ENCODE data around the gene NEK4.

The NEK4 gene

GRCh38 chr3:52770496-52771333 is at the start of gene NEK4:
Gene NEK4 (minus strand): TSS chr3:52770940. CDS start chr3:52770746, 194 bp downstream.
- DNase-seq (ENCODE audit: low read depth in 4 of 4, low spot score in 1 of 4) = peak; percentile 63 to 85 (median 76)

DNA sequence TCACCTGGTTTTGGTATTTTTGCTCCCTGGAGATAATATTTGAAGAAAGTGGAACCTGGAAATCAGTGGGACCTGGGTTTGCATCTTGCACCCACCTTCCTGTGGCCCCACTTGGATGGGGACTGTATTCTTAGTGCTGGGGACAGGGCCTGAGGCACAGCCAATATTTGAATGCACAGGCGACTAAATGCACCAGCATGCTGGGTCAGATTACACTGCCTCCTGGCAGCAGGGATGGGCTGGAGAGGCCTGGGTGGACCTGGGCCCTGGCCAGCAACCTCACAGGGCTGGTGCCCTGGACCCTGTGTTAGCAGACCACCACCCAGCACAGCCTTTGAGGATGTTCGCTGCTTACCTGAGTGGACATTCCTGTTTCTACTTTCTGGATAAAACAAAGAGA is 49.2 kb upstream of the NEK4 start:
- DNase-seq (ENCODE audit: low read depth in 4 of 4, low spot score in 1 of 4) = no peak

GRCh38 chr3:52817860-52818259 is 47.1 kb upstream of the NEK4 start:
- no peak for DNase-seq (ENCODE audit: low read depth in 4 of 4, low spot score in 1 of 4)

DNA sequence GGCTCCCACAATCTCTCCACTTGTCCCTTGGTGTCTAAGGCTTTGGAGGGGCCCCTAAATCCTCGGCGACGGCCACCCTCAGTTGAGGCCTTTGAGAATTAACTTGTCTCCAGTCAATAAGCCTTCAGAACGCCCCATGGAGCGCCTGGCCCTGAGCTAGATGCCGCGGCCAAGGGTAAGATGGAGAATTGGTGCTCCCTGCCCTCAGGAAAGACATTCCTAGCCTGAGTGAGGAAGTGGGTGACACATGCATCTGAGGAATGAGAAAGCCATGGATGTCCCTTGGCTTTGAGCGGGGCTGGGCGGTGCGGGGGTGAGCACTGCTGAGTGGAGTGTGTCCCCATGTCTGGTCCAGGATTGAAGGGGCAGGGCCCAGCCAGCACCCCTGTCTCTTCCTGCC is 46.5 kb upstream of the NEK4 start:
- DNase-seq (ENCODE audit: low read depth in 4 of 4, low spot score in 1 of 4) = no peak

DNA sequence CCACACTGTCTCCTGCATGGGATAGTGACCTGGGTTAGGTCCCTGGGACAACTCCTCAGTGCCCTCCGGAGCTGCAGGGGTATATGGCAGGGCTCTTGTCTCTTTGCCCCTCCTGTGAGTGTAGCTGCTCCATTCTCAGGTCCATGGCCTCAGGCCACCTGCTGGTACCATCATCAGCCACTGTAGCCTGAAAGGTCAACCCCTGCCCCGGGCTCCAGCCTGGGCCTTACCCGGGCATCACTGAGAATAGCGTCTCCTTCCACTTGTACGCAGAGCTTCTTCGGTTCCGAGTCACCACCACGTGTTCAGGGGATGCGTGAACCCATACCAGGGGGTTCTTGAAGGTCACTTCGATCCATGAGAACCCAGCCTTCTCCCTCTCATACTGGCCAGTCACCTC is 45.9 kb upstream of the NEK4 start:
- DNase-seq (ENCODE audit: low read depth in 4 of 4, low spot score in 1 of 4) = no peak

DNA sequence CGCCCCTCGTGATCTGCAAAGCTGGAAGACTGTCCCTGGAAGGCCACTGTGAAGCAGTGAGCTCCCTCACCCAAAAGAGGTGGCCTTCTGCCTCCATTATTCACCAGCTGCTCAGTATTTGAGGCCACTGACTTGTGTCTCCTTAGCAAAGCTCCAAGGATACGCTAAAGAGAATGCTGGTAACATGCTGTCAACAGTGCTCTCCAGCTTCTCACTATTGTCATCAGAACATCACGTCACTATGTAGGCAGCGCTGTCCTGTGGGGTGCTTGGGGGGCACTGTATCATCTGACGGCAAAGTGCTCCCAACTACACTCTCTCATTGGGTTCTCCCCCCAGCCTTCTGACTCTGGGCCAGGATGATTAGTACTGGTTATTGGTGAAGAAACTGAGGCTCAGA is 45.5 kb upstream of the NEK4 start:
- no peak for DNase-seq (ENCODE audit: low read depth in 4 of 4, low spot score in 1 of 4)

DNA sequence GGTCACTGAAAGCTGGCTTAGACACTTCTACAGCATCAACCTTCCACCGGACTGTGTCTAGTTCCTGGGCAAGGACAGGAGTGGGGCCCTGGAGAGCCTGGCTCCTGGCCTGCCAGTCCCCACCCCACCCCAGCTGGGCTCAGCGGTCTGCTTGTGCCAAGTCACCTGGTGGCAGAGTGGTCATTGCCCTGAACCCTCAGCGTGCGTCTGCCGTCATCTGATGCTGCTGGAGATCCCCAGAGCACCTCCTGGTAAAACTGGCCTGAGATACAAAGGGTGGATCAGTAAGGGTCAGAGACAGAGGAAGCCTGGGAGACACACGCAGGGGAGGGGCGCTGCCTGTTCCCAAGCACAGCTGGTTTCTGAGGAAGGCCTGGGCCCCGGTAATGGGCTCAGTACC is 43.1 kb upstream of the NEK4 start:
- DNase-seq (ENCODE audit: low read depth in 4 of 4, low spot score in 1 of 4) = no peak

DNA sequence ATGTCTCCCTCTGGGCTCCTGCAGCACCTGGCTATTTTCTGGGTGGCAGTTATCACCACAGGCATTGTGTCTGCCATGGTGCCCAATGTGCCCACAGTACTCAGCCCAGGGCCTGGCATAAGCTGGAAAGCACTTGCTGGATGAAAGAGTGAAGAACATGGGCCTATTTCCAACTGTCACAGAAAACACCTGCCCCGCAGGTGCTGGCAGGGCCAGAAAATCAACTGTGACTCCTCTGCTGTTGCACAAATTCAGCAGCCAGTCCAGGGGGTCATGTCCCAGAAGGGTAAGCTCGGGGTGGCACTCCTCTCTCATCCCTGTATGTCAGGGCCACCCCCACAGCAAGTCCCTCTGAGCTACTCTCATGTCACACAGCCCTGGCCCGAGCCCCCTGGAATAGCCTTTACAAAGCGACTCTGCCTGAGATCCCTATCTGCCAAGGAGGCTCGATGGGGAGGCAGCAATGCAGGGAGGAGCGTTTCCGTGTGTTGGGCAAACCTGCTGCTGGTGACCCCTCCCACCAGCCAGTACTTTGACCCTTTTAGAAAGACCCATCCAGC is 40.8 kb upstream of the NEK4 start:
- no peak for DNase-seq (ENCODE audit: low read depth in 4 of 4, low spot score in 1 of 4)

DNA sequence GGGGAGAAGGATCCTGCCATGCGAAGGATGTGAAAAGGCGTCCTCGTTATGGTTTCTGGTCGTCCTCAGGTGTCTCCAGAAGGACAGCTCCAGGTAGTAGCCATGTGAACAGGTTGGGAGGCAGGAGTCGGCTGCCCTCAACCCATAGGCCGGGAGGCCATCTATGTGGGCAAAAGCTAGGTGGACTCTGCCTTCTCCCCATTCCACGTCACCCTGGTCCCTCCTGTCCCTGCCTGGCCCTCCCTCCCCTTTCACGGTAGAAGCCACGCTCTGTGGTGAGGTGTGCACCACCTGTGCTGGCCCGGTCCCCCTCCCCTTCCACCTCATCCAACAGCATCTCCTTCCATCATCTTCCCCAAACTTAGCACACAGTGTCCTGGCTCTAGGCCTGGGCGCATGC is 40.2 kb upstream of the NEK4 start:
- DNase-seq (ENCODE audit: low read depth in 4 of 4, low spot score in 1 of 4) = no peak

GRCh38 chr3:52809662-52810377 is 39.1 kb upstream of the NEK4 start:
- no peak for DNase-seq (ENCODE audit: low read depth in 4 of 4, low spot score in 1 of 4)

GRCh38 chr3:52809149-52809548 is 38.4 kb upstream of the NEK4 start:
- DNase-seq (ENCODE audit: low read depth in 4 of 4, low spot score in 1 of 4) = no peak

DNA sequence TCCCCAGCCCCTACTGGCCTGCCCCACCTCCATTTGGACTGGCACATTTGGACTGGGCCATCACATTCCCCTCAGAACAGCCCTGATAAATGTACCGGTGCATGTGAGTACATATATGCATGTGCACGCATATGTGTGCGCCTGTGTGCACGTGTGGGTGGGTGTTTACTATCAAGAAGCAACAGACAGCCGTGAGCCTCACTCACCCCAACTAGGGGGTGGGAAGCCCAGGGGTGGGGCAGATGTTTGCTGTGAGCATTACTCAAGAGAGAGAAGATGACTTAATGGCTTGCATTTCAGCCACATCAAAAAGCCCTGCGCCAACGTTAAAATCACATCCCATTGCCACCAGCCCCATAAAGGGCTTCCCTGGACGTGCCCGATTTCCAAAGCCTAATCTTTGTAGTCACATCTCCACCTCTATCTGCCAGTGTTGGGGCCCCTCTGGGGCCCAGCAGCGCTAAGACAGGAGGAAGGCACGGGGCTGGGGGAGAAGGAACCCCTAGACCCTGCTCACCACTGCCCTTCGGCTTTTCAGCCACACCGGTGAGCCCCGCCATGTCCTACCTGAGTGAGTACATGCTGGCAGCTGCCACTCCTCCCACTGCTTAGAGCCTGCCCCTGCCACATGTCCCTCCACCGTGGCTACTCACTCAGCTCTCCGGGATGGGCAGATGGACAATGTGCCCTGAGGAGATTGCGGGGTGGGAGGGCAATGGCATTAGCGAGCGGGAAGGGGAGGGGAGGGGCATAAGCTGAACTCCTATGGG is 34.7 kb upstream of the NEK4 start:
- DNase-seq (ENCODE audit: low read depth in 4 of 4, low spot score in 1 of 4) = no peak

DNA sequence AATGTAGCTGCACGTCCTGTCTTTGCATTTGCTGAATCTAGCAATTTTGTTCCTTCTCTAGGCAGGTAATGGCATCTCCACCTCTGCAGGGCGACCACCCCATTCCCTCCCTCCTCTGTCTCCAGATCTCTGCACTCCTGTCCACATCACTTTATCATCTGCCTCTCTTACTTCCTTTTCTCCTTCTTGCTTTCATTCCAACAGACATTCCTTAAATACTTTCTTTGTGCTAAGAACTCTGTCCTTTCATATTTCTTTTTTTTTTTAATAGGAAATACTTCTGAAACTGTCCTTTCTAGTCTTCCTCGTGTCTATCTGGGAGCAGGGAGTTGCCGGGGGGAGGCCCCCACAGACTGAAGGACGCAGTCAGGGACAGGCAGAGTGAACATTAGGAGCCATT is 31.1 kb upstream of the NEK4 start:
- no peak for DNase-seq (ENCODE audit: low read depth in 4 of 4, low spot score in 1 of 4)

- DNase-seq (ENCODE audit: low read depth in 4 of 4, low spot score in 1 of 4) = no peak
Observed at GRCh38 chr3:52800079-52800478, 29.3 kb upstream of the NEK4 start.

- DNase-seq (ENCODE audit: low read depth in 4 of 4, low spot score in 1 of 4) = no peak
Observed at GRCh38 chr3:52798978-52799476, 28.3 kb upstream of the NEK4 start.

- no peak for DNase-seq (ENCODE audit: low read depth in 4 of 4, low spot score in 1 of 4)
Observed at GRCh38 chr3:52798376-52798977, 27.7 kb upstream of the NEK4 start.

- DNase-seq (ENCODE audit: low read depth in 4 of 4, low spot score in 1 of 4) = no peak
Observed at GRCh38 chr3:52796411-52796810, 25.7 kb upstream of the NEK4 start.

DNA sequence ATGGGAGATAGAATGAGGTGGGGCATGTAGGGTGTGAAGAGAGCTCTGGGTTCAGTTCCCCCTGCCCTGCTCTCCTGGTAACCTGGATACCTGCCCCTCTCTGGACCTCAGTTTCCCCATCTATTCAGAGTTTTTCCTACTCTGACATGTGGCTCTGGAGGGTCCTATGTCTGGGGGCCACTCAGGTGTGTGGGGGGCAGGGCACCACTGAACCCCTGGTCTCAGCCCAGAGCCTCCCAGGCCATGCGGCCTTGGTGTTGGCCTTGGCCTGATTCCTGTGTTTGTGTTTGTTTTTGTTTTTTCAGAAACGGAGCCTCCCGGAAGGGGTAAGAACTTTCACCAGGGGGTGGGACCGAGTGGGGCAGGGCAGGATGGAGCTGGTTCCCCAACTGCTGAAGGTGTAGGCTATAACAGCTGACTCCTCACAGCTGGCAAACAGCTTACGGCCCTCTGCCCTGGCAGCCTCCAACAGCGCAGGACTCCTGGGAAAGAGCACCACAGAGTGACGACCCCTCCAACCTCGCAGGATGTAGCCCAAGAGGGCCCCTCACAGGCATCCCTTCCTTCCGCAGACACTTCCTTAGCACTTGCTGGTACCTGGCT is 24.7 kb upstream of the NEK4 start:
- DNase-seq (ENCODE audit: low read depth in 4 of 4, low spot score in 1 of 4) = no peak

- DNase-seq (ENCODE audit: low read depth in 4 of 4, low spot score in 1 of 4) = no peak
Observed at GRCh38 chr3:52794612-52795099, 23.9 kb upstream of the NEK4 start, which contains the start of gene ITIH3. Gene ITIH3 (plus strand): TSS chr3:52794796. CDS start chr3:52794804, 8 bp downstream.

Measured in stimulated activated CD4-positive, alpha-beta T cell treated with anti-CD3 and anti-CD28 coated beads, Interleukin-1b, Interleukin-23, amount 100 ng/mL, for 24 hours (primary cell).